HG02943 (cell line): ENCODE data around the gene PSMD6.

Source experiments
- ATAC-seq: cut with Tn5 transposase; IDR thresholded peaks from one replicate; pipeline ENCODE4 v1.9.1; 2021; ENCODE audit warnings: mild to moderate bottlenecking, low read depth, moderate library complexity; ENCODE audit not compliant: unreplicated experiment

PSMD6 gene

DNA sequence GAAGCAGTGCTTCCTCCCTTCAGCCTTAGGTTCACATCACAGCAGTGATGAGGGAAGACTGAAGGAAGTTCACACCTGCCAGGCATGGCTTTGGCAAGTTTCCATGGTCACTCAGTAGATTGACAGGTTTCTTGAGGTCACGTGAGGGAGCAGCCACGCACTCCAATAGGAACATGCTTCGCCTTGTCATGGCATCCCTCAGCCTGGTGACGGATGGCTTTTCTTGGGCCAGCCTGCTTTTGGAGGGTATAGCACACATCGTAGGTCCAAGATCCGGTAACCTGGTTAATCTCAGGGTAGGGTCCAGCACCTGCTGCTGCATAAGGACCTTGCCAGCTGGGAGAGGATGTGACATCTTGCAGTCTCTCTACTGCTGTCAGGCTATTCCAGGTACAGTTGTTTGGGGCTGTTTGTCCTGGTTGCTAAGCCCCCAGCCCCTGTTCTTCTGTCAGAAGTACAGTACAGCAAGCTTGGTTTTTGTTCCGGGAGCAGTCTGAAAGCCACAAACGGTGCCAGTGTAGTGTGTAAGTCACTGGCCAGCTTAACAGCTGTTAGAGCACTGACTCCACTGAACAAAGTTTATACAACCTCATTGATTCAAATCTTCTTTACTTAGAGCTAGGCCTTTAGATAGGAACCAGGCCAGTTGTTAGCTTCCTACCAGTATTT, 42.3 kb downstream of the PSMD6 start:
- no peak for ATAC-seq

DNA sequence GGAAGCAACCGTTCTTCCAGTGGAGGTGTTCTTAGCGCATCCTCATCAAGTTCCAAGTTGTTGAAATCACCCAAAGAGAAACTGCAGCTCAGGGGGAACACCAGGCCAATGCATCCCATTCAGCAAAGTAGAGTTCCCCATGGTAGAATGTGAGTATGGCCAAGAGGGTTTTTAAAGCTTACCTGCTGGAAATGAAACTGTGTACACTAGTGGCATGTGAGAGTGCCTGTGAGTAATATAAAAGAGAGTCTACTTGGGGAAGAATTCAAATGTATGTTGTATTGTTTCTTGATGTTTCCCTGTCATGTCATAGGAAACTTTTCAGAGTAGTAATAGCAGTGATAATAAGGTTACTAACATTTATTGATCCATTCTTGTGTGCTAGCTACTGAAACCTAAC, 43.3 kb downstream of the PSMD6 start:
- no peak for ATAC-seq

DNA sequence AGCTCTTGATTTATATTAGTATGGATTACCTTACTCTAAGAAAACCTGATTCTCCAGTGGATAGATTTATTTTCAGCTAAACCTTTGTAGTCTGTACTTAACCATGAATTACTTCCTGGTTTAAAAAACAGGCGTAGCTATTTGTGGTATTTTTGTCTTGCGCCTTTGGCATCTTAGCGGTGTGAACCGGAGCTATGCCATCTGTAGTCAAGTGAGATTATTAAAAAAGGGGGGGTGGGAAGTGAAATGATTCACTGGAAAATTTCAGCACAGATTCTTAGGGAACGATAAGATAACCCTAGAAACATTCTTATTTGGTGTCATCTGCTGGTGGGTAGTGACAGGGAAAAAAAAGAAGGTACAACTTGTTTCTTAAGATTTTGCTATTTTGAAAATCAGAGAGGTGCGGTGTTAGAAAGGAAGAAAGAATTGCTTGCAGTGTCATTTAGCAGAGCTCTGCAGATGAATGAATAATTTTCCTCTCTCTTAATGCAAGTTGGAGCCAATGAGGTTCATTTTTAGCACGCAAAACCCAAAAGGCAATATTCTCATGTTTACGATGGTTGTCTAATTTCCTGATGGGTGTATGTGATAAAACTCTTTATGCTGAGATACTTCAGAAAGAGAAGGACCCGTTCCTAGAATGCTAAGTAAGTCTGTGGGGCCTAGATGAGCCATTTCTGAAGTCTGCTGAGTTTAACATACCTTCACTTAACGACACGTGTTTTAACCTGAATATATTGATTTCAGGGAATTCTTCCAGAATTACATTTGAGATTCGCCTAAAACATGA, 44.0 kb downstream of the PSMD6 start:
- ATAC-seq, result no peak

DNA sequence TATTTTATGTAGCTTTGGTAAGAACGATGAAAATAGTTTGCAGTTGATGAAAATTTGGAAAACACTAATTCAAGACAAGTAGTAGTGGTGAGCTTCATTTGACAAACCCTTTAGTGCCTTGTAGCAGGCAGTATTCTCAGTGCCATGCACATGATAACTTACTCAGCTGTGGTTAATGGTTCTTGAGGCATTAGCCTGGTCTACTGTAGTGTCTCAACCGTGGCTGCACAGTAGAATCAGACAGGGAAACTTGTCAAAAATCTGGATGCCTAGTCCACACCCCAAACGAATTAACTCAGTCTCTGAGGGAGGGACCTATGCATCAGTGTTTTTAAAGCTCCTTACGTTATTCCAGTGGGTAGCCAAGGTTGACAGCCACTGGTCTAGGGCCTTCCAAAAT, 45.4 kb downstream of the PSMD6 start:
- no peak for ATAC-seq

GRCh38 chr3:63976872-63977200, 46.5 kb downstream of the PSMD6 start:
- no peak for ATAC-seq

- ATAC-seq, result no peak
These were observed 47.0 kb downstream of the PSMD6 start for GRCh38 chr3:63976161-63976871.

DNA sequence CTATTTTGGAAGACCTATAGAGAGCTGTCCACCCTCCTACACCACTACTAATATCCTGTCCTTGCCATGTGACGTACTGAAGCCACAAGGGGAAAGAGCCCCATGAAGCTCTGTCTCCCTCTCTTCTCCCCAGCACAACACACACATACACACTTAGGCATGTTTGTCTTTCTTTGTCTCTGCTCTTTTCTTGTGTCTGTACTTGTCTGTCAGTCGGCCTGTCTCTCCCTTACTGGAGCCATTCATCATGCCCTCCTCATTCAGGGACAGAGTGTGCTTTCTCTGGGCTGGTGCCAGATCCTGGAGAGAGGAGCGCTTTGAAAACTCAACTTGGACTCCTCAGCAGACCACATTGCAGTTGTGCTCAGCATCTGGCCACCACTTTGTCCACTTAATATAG, 47.6 kb downstream of the PSMD6 start:
- no peak for ATAC-seq

GRCh38 chr3:63974451-63974850, 48.8 kb downstream of the PSMD6 start:
- ATAC-seq, result no peak

DNA sequence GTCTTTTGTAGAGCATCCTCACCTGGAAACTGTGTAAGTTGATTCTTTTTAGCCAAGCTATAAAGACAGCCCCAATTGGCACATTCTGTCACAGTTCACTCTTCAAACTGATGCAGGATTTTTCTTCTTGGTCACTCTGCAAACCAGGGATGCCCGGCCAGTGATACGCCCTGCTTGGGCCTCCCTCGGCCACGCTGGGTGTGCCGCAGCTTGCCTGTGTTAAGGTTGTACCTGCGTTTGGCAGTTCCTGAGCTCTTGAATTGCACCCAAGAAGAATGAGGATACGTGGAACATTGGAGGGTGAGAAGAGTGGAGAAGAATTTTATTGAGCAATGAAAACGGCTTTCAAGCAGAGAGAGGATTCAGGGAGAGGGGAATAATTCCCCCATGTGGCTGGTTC, 49.9 kb downstream of the PSMD6 start:
- no peak for ATAC-seq

DNA sequence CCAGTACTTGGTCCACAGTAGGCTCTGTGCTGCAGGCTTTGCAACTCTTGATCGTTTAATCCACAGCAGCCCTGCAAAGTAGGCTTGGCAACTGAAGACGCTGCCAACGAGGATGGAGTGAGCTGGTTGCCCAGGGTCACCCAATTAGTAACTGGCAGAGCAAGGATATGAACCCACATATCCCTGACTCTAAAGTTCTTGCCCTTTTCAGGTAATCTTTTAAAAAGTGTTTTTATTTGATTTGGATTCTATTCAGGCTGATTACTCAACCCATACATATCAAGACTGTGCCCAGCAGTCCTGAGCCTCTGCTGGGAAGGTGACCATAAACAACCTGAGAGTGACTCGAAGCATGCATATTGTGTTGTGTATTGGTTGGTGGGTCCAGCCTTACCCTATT, 50.3 kb downstream of the PSMD6 start:
- ATAC-seq, result no peak

DNA sequence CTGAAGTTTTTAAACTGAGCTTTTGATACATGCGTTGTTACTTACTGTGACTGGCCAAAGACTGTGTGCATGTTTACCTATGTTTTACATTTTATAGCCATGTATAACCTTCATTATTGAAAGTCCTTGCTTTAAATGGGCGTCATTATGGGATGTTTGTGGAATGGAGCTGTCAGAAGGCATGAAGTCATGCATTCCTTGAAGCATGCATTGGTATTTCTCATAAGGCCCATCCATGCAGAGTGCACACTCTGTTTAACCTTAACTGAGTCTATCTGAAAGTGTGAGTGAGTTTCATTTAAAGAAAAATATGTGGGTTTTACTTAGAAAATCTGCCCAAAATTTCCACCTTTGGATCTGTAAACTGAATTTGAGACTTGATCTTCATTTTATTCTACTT, 51.1 kb downstream of the PSMD6 start:
- ATAC-seq, result no peak

GRCh38 chr3:63970631-63971475, 52.4 kb downstream of the PSMD6 start:
- ATAC-seq, result no peak

GRCh38 chr3:63969876-63970275, 53.4 kb downstream of the PSMD6 start:
- ATAC-seq, result no peak

- peak; percentile 21 for ATAC-seq
These were observed 54.5 kb downstream of the PSMD6 start for GRCh38 chr3:63968612-63969350.

- peak; percentile 76 for ATAC-seq
These were observed 55.4 kb downstream of the PSMD6 start for GRCh38 chr3:63967675-63968611.

- no peak for ATAC-seq
These were observed 56.4 kb downstream of the PSMD6 start for GRCh38 chr3:63966871-63967270.

GRCh38 chr3:63966007-63966406, 57.3 kb downstream of the PSMD6 start:
- no peak for ATAC-seq

DNA sequence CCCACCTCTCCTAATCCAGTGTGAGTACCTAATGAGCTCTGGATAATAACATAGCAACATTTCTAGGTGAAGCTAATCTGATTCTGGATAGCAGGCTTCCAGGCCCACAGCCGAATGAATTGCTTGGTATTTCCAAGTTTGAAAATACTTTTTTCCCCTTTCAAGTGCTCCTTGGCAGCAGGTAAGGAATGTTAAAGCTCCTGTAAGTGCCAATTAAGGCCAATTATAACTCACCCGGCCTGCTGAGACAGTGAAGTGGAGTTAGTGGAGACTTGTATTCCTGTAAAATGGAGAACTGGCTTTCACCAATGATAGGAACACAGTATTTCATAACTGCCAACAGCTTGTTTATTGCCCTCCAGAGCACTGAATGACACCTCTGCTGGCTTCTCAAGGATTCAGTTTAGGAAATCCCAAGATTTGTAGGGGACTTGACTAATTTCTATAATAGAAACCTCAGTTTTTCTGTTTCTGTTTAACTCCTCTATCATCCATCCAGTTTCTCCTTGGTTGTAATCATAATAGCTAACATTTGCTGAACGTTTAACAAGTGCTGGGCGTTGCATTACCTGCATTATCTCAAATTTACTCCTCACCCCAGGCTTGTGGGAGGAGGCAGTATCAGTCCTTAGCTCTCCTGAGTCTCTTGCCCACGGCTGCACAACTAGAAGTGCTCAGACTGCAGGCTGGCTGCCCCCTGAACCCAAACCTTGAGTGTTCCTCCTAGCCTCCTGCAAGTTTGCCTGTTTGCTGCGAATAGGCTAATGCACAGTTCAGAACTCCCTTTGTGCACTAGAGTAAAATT, 58.4 kb downstream of the PSMD6 start:
- ATAC-seq, result no peak
